Stimulated activated CD4-positive, alpha-beta T cell treated with anti-CD3 and anti-CD28 coated beads, Interleukin-12 subunit alpha, Interleukin-12 subunit beta, amount 100 ng/mL, for 48 hours (primary cell): ENCODE results near the gene NUDT2.

Source experiments
- DNase-seq, 3 donors: peaks; one replicate each; pipeline ENCODE4 v3.0.0-alpha.2; 2020; ENCODE audit warnings: low read depth in 2 of 3, low spot score in 1 of 3

NUDT2 gene

GRCh38 chr9:34384368-34385165, 55.2 kb downstream of the NUDT2 start:
- no peak for DNase-seq

GRCh38 chr9:34385561-34386230, 56.3 kb downstream of the NUDT2 start:
- DNase-seq: no peak

- no peak for DNase-seq
Measured at GRCh38 chr9:34386656-34387055, 57.3 kb downstream of the NUDT2 start.

GRCh38 chr9:34387239-34387638, 57.9 kb downstream of the NUDT2 start:
- DNase-seq: no peak

GRCh38 chr9:34392511-34392910, 63.1 kb downstream of the NUDT2 start:
- DNase-seq: no peak
